ENCODE measurements around the gene GRK4.

DNA sequence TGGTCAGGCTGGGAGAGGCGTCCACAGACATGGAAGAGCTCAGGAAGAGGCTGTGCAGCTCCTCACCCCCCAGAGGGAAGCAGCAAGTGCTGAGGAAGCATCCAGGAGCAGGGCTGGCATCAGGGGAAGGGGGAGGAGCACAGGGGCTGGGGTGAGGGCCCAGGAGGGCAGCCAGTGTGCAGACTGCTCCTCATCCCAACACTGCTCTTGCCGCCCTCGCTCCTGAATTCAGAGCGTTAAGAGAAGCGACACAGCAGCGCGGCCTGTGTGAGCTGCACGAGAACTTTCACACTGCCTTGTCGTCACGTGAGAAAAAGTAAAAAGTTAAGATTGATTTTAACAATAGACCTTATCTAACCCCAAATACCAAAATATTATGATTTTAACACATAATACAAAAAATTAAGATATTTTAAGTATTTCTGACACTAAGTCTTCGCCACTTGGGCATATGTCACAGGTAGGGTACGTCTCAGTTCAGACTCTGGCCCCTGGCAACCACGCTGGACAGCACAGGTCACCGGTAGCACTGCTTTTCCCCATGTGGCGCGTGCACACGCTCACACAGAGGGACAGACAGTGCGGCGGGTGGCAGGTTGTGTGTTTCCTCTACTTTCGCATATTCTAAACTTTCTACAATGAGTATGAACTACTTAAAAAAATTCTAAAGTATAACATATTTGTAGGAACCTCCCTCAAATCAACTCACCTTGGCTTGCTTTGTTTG, 19.8 kb upstream of the GRK4 start:
- TF ChIP-seq, protein P1, sequence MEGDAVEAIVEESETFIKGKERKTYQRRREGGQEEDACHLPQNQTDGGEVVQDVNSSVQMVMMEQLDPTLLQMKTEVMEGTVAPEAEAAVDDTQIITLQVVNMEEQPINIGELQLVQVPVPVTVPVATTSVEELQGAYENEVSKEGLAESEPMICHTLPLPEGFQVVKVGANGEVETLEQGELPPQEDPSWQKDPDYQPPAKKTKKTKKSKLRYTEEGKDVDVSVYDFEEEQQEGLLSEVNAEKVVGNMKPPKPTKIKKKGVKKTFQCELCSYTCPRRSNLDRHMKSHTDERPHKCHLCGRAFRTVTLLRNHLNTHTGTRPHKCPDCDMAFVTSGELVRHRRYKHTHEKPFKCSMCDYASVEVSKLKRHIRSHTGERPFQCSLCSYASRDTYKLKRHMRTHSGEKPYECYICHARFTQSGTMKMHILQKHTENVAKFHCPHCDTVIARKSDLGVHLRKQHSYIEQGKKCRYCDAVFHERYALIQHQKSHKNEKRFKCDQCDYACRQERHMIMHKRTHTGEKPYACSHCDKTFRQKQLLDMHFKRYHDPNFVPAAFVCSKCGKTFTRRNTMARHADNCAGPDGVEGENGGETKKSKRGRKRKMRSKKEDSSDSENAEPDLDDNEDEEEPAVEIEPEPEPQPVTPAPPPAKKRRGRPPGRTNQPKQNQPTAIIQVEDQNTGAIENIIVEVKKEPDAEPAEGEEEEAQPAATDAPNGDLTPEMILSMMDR (IDR thresholded peaks at IDR 0.05) = no peak
- no peak for TF ChIP-seq POLR2A (IDR thresholded peaks at IDR 0.05)

All from heart left ventricle (tissue), 13 donors.